ENCODE measurements around the gene VPS52. TPM values are rescaled to one million over a fixed set of nuclear protein-coding genes. Genes with fewer than 3 reads are reported as not detected.
A peak's percentile ranks its signal among the peaks of the same experiment; 100 is the strongest.

The VPS52 gene
- total and polyA plus RNA-seq, 9 of the 15 experiments (the other 6 are each of a cell fraction or from before 2014, with no cell fraction given): 24.4 to 103 (median 40.2) TPM

GRCh38 chr6:33208091-33208967 lies 63.3 kb downstream of the VPS52 start, which contains the start of gene RING1 (continued):
- TF ChIP-seq FOXK2 (conservative IDR thresholded peaks at IDR 0.05 in 1 of 2, IDR thresholded peaks at IDR 0.05 in 1 of 2; ENCODE audit: low read depth in 2 of 2) (no peak; a peak in 2 of 4 replicates), LEF1 (IDR thresholded peaks at IDR 0.05) (no peak), CREM (IDR thresholded peaks at IDR 0.05; ENCODE audit: low read depth) (peak; percentile 100), ZNF12 (CRISPR knock-in tag; IDR thresholded peaks at IDR 0.05) (no peak; the same call in 1 of the 2 replicates), HMBOX1 (IDR thresholded peaks at IDR 0.05) (no peak), BCOR (IDR thresholded peaks at IDR 0.05) (peak; percentile 59), TARDBP (IDR thresholded peaks at IDR 0.05) (peak; percentile 99), JUND (IDR thresholded peaks at IDR 0.05; ENCODE audit: borderline replicate concordance, low read depth, low read length) (peak; percentile 86), JUND (tag; IDR thresholded peaks at IDR 0.05; ENCODE audit: borderline replicate concordance, low read depth, low read length) (peak; percentile 75; the same call in 1 of the 3 replicates), MBD2 (IDR thresholded peaks at IDR 0.05; ENCODE audit: borderline replicate concordance, low read depth) (peak; percentile 84; the same call in 1 of the 2 replicates), TFAP4 (CRISPR knock-in tag; IDR thresholded peaks at IDR 0.05; ENCODE audit: borderline replicate concordance) (peak; percentile 73), HEY1 (CRISPR knock-in tag; IDR thresholded peaks at IDR 0.05; ENCODE audit: borderline replicate concordance) (no peak), POLR2H (tag; IDR thresholded peaks at IDR 0.05; ENCODE audit: low read depth) (peak; percentile 69), GMEB1 (CRISPR knock-in tag; IDR thresholded peaks at IDR 0.05) (peak; percentile 88), NFYB (IDR thresholded peaks at IDR 0.05; ENCODE audit: extremely low read depth, insufficient read length) (no peak), ZBTB34 (CRISPR knock-in tag; IDR thresholded peaks at IDR 0.05) (no peak), MBD1 (CRISPR knock-in tag; IDR thresholded peaks at IDR 0.05) (no peak), PRMT5 (CRISPR knock-in tag; IDR thresholded peaks at IDR 0.05) (no peak), TGIF2 (CRISPR knock-in tag; IDR thresholded peaks at IDR 0.05) (peak; percentile 94), SIN3A (IDR thresholded peaks at IDR 0.05; ENCODE audit: borderline replicate concordance in 2 of 2, control insufficient read depth in 1 of 2, low read depth in 2 of 2, low read length in 2 of 2) (peak; percentile 85 to 95; a peak in 3 of 4 replicates), U2AF1 (optimal IDR thresholded peaks at IDR 0.05; ENCODE audit: low read depth, low read length) (peak; percentile 76)
